ENCODE data around the gene CFAP46. TPM values are rescaled to one million over a fixed set of nuclear protein-coding genes. Genes with fewer than 3 reads are reported as not detected.

The CFAP46 gene
- total and polyA plus RNA-seq, 2 donors (not counting 1 experiment from before 2014, with no cell fraction given), result 0.07 TPM; not detected in 1

DNA sequence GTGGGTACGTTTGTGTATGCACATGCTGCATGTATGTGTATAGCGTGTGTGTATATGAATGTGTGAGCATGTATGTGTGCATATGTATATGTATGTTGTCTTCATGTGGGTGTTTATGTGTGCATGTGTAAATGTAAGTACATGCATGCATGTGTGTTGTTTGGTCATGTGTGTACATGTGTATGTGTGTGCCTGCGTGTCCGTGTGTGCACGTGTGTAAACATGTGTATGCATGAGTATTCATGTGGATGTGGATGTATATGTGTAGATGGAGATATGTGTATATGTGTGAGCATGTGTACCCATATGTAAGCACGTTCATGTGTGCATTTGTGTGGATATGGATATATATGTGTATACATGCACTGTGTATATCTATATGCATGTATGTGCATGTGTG lies 5.5 kb upstream of the CFAP46 start:
- Histone ChIP-seq H3K4me3 (ENCODE audit: control extremely low read depth in 1 of 5, extremely low read depth in 1 of 5, insufficient read depth in 1 of 5, low read depth in 2 of 5, low read length in 4 of 5) (no peak overlapping the region), H3K79me2 (ENCODE audit: control insufficient read depth, insufficient read depth, low read length) (no peaks in the 10 kb centered on the region), H2AFZ (ENCODE audit: insufficient read depth, low read depth, low read length, poor library complexity, severe bottlenecking) (no peak overlapping the region), H3K9ac (ENCODE audit: low read length) (no peak overlapping the region), H3K27ac (ENCODE audit: low read length in 2 of 2) (no peak overlapping the region), H3K4me1 (ENCODE audit: control insufficient read depth in 2 of 2, insufficient read depth in 2 of 2, low read length in 2 of 2) (peaks cover 8 to 13% of the 10 kb centered on the region in 2 donors), H3K4me2 (replicated peaks; ENCODE audit: low read depth, low read length, poor library complexity, severe bottlenecking) (no peak overlapping the region), H4K20me1 (ENCODE audit: control insufficient read depth, insufficient read depth, low read length, poor library complexity, severe bottlenecking) (no peaks in the 10 kb centered on the region), H3K9me3 (ENCODE audit: control extremely low read depth in 1 of 3, control insufficient read depth in 2 of 3, insufficient read depth in 1 of 3, low read length in 2 of 3) (no peaks in the 10 kb centered on the region), H3K36me3 (replicated peaks in 1 of 2; ENCODE audit: control extremely low read depth in 1 of 2, control insufficient read depth in 1 of 2, extremely low read depth in 1 of 2, insufficient read depth in 2 of 2, low read length in 1 of 2) (no peaks in the 10 kb centered on the region), H3K27me3 (replicated peaks in 1 of 4; ENCODE audit: control extremely low read depth in 1 of 4, control insufficient read depth in 3 of 4, insufficient read depth in 4 of 4, low read length in 3 of 4) (peaks cover 0 to 18% (median 6%) of the 10 kb centered on the region in 4 experiments)
- no peaks in the 10 kb centered on the region for H3K9me3 Mint-ChIP-seq (ENCODE audit: insufficient read depth)
- no peak overlapping the region for H3K27ac Mint-ChIP-seq
- peaks cover 52% of the 10 kb centered on the region for H3K27me3 Mint-ChIP-seq
- ChIA-PET POLR2A (no interaction called here), CTCF (no interaction called here)
- H3K4me3 Mint-ChIP-seq, result no peak overlapping the region
- DNase-seq, result no peak
- no peak for TF ChIP-seq CTCF (IDR thresholded peaks at IDR 0.05)
- TF ChIP-seq EZH2 (IDR thresholded peaks at IDR 0.05; ENCODE audit: borderline replicate concordance, insufficient read depth, low read depth, low read length, poor library complexity, severe bottlenecking), result no peak
- 73% methylated on average over 6 of the region's 6 CpGs for WGBS (ENCODE audit: insufficient coverage)
- H3K4me1 Mint-ChIP-seq, result peaks cover 7% of the 10 kb centered on the region
- ATAC-seq (ENCODE audit: low read depth), result no peak
- intact Hi-C loops (cut with micrococcal nuclease), result no loop called here

DNA sequence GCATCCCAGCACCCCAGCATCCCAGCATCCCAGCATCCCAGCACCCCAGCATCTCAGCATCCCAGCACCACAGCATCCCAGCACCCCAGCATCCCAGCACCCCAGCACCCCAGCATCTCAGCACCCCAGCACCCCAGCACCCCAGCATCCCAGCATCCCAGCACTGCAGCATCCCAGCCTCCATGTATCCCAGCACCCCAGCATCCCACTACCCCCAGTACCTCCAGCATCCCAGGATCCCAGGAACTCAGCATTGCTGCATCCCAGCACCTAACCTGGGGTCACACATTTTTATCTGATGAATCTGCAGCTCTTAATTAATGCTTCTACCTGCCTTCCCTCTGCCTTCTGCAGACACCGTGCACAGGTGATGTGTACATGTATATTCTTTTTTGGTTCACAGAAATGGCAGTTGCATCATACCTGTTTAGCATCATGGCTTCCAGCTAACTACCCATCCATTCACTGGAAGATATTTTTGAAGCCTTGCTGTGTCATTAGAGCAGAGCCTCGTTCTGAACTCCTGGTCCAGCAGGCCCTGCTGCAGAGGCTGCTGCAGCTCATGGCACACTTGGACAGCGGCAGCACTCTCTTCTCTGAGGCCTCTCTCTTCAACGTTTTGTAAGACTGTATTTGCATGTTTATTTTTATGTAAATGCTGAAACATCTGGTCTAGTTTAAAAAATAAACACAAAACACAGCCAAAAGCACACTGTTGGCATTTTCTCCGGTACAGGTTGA lies 4.6 kb upstream of the CFAP46 start:
- no peak overlapping the region for H3K4me3 Mint-ChIP-seq
- H3K4me2 ChIP-seq (replicated peaks; ENCODE audit: low read depth, low read length, poor library complexity, severe bottlenecking), result no peak overlapping the region
- TF ChIP-seq CTCF (IDR thresholded peaks at IDR 0.05) (no peak), EZH2 (IDR thresholded peaks at IDR 0.05; ENCODE audit: borderline replicate concordance, insufficient read depth, low read depth, low read length, poor library complexity, severe bottlenecking) (no peak)
- H3K27me3 ChIP-seq (replicated peaks in 1 of 4; ENCODE audit: control extremely low read depth in 1 of 4, control insufficient read depth in 3 of 4, insufficient read depth in 4 of 4, low read length in 3 of 4), result peaks cover 0 to 26% (median 8%) of the 10 kb centered on the region in 4 experiments
- no peaks in the 10 kb centered on the region for H3K79me2 ChIP-seq (ENCODE audit: control insufficient read depth, insufficient read depth, low read length)
- no peak overlapping the region for H3K27ac ChIP-seq (ENCODE audit: low read length in 2 of 2)
- peaks cover 10 to 18% of the 10 kb centered on the region in 2 donors for H3K4me1 ChIP-seq (ENCODE audit: control insufficient read depth in 2 of 2, insufficient read depth in 2 of 2, low read length in 2 of 2)
- no peak overlapping the region for H3K9ac ChIP-seq (ENCODE audit: low read length)
- no peaks in the 10 kb centered on the region for H3K9me3 ChIP-seq (ENCODE audit: control extremely low read depth in 1 of 3, control insufficient read depth in 2 of 3, insufficient read depth in 1 of 3, low read length in 2 of 3)
- H3K27me3 Mint-ChIP-seq, result peaks cover 54% of the 10 kb centered on the region
- ChIA-PET CTCF (no interaction called here), POLR2A (no interaction called here)
- intact Hi-C loops (cut with micrococcal nuclease), result no loop called here
- no peaks in the 10 kb centered on the region for H4K20me1 ChIP-seq (ENCODE audit: control insufficient read depth, insufficient read depth, low read length, poor library complexity, severe bottlenecking)
- no peak for ATAC-seq (ENCODE audit: low read depth)
- peaks cover 11% of the 10 kb centered on the region for H3K4me1 Mint-ChIP-seq
- H2AFZ ChIP-seq (ENCODE audit: insufficient read depth, low read depth, low read length, poor library complexity, severe bottlenecking), result no peak overlapping the region
- H3K27ac Mint-ChIP-seq, result no peak overlapping the region
- no peak overlapping the region for H3K4me3 ChIP-seq (ENCODE audit: control extremely low read depth in 1 of 5, extremely low read depth in 1 of 5, insufficient read depth in 1 of 5, low read depth in 2 of 5, low read length in 4 of 5)
- DNase-seq, result no peak
- WGBS (ENCODE audit: insufficient coverage), result 100% methylated on average over 2 of the region's 5 CpGs
- no peaks in the 10 kb centered on the region for H3K9me3 Mint-ChIP-seq (ENCODE audit: insufficient read depth)
- H3K36me3 ChIP-seq (replicated peaks in 1 of 2; ENCODE audit: control extremely low read depth in 1 of 2, control insufficient read depth in 1 of 2, extremely low read depth in 1 of 2, insufficient read depth in 2 of 2, low read length in 1 of 2), result no peaks in the 10 kb centered on the region
